ENCODE data around the gene GADD45B. TPM values are rescaled to one million over a fixed set of nuclear protein-coding genes. Genes with fewer than 3 reads are reported as not detected.

The GADD45B gene
- total RNA-seq, 2 experiments from 2014 or later, result 52.2 to 54.3 TPM

- Mint-ChIP-seq H3K36me3 (ENCODE audit: low read depth) (peaks cover 39% of the 10 kb centered on the region), H3K9me3 (no peaks in the 10 kb centered on the region), H3K4me3 (no peak overlapping the region), H3K4me1 (no peaks in the 10 kb centered on the region), H3K27me3 (no peaks in the 10 kb centered on the region), H3K27ac (no peak overlapping the region)
- no peak for DNase-seq
- CTCF ChIA-PET, result no interaction called here
- POLR2A ChIA-PET, result no interaction called here
These were observed 41.1 kb upstream of the GADD45B start for GRCh38 chr19:2434721-2435265.

GRCh38 chr19:2436384-2436783 lies 39.5 kb upstream of the GADD45B start:
- ChIA-PET POLR2A (interaction anchor here (2.1 kb wide), 1 partner anchor 9 kb away, joined by 7 read pairs; the partner anchor contains the start of gene TIMM13), CTCF (no interaction called here)
- peaks cover 2% of the 10 kb centered on the region for H3K4me1 Mint-ChIP-seq
- H3K27ac Mint-ChIP-seq, result no peak overlapping the region
- no peak overlapping the region for H3K4me3 Mint-ChIP-seq
- H3K9me3 Mint-ChIP-seq, result no peaks in the 10 kb centered on the region
- DNase-seq, result no peak
- no peaks in the 10 kb centered on the region for H3K27me3 Mint-ChIP-seq
- peaks cover 34% of the 10 kb centered on the region for H3K36me3 Mint-ChIP-seq (ENCODE audit: low read depth)

GRCh38 chr19:2436926-2437325 lies 39.0 kb upstream of the GADD45B start:
- H3K4me3 Mint-ChIP-seq, result no peak overlapping the region
- peaks cover 2% of the 10 kb centered on the region for H3K4me1 Mint-ChIP-seq
- H3K9me3 Mint-ChIP-seq, result no peaks in the 10 kb centered on the region
- ChIA-PET POLR2A (interaction anchor here (2.1 kb wide), 1 partner anchor 9 kb away, joined by 7 read pairs; the partner anchor contains the start of gene TIMM13), CTCF (no interaction called here)
- DNase-seq, result no peak
- H3K36me3 Mint-ChIP-seq (ENCODE audit: low read depth), result peaks cover 34% of the 10 kb centered on the region
- no peak overlapping the region for H3K27ac Mint-ChIP-seq
- no peaks in the 10 kb centered on the region for H3K27me3 Mint-ChIP-seq

GRCh38 chr19:2438178-2438577 lies 37.7 kb upstream of the GADD45B start:
- no peak overlapping the region for H3K4me3 Mint-ChIP-seq
- POLR2A ChIA-PET, result interaction anchor here (1.4 kb wide), 1 partner anchor 11 kb away, joined by 7 read pairs; the partner anchor contains the start of gene TIMM13
- no peaks in the 10 kb centered on the region for H3K9me3 Mint-ChIP-seq
- CTCF ChIA-PET, result interaction anchor here (1.3 kb wide), 1 partner anchor 11 kb away, joined by 3 read pairs; the partner anchor contains the start of gene TIMM13
- peaks cover 30% of the 10 kb centered on the region for H3K36me3 Mint-ChIP-seq (ENCODE audit: low read depth)
- no peak for DNase-seq
- H3K27ac Mint-ChIP-seq, result no peak overlapping the region
- peaks cover 2% of the 10 kb centered on the region for H3K4me1 Mint-ChIP-seq
- H3K27me3 Mint-ChIP-seq, result no peaks in the 10 kb centered on the region

GRCh38 chr19:2440515-2440914 lies 35.4 kb upstream of the GADD45B start:
- no peak overlapping the region for H3K27ac Mint-ChIP-seq
- ChIA-PET CTCF (no interaction called here), POLR2A (no interaction called here)
- H3K4me3 Mint-ChIP-seq, result no peak overlapping the region
- peaks cover 4% of the 10 kb centered on the region for H3K4me1 Mint-ChIP-seq
- no peak for DNase-seq
- H3K9me3 Mint-ChIP-seq, result no peaks in the 10 kb centered on the region
- H3K36me3 Mint-ChIP-seq (ENCODE audit: low read depth), result peaks cover 27% of the 10 kb centered on the region
- H3K27me3 Mint-ChIP-seq, result no peaks in the 10 kb centered on the region

- H3K4me1 Mint-ChIP-seq, result peaks cover 4% of the 10 kb centered on the region
- ChIA-PET CTCF (no interaction called here), POLR2A (interaction anchor here (0.6 kb wide), 1 partner anchor 132 kb away, joined by 3 read pairs; no protein-coding TSS in a partner anchor)
- DNase-seq, result no peak
- H3K9me3 Mint-ChIP-seq, result no peaks in the 10 kb centered on the region
- H3K27ac Mint-ChIP-seq, result no peak overlapping the region
- H3K4me3 Mint-ChIP-seq, result no peak overlapping the region
- H3K27me3 Mint-ChIP-seq, result no peaks in the 10 kb centered on the region
- H3K36me3 Mint-ChIP-seq (ENCODE audit: low read depth), result peaks cover 26% of the 10 kb centered on the region
These were observed 34.7 kb upstream of the GADD45B start for GRCh38 chr19:2441096-2441752.

GRCh38 chr19:2443116-2443784 lies 32.7 kb upstream of the GADD45B start:
- H3K4me1 Mint-ChIP-seq, result peaks cover 16% of the 10 kb centered on the region
- no peak for DNase-seq
- H3K36me3 Mint-ChIP-seq (ENCODE audit: low read depth), result peaks cover 26% of the 10 kb centered on the region
- ChIA-PET POLR2A (no interaction called here), CTCF (interaction anchor here (1.3 kb wide), 1 partner anchor 16 kb away, joined by 3 read pairs; the partner anchor contains the start of gene TIMM13)
- no peak overlapping the region for H3K4me3 Mint-ChIP-seq
- H3K27ac Mint-ChIP-seq, result no peak overlapping the region
- no peaks in the 10 kb centered on the region for H3K9me3 Mint-ChIP-seq
- no peaks in the 10 kb centered on the region for H3K27me3 Mint-ChIP-seq

GRCh38 chr19:2443785-2444182 lies 32.1 kb upstream of the GADD45B start:
- Mint-ChIP-seq H3K4me3 (no peak overlapping the region), H3K4me1 (peaks cover 17% of the 10 kb centered on the region), H3K27ac (no peak overlapping the region), H3K36me3 (ENCODE audit: low read depth) (peaks cover 26% of the 10 kb centered on the region), H3K27me3 (no peaks in the 10 kb centered on the region), H3K9me3 (no peaks in the 10 kb centered on the region)
- ChIA-PET POLR2A (interaction anchor here (1.6 kb wide), 1 partner anchor 16 kb away, joined by 4 read pairs; the partner anchor contains the start of gene TIMM13), CTCF (interaction anchor here (0.6 to 1.3 kb wide), 2 partner anchors 16 to 204 kb away, joined by 3 read pairs; partner anchors contain the start of gene TIMM13)
- DNase-seq, result no peak

- H3K4me1 Mint-ChIP-seq, result peaks cover 17% of the 10 kb centered on the region
- POLR2A ChIA-PET, result interaction anchor here (1.6 kb wide), 1 partner anchor 17 kb away, joined by 4 read pairs; the partner anchor contains the start of gene TIMM13
- CTCF ChIA-PET, result interaction anchor here (0.6 kb wide), 1 partner anchor 204 kb away, joined by 3 read pairs; no protein-coding TSS in a partner anchor
- H3K27me3 Mint-ChIP-seq, result no peaks in the 10 kb centered on the region
- H3K36me3 Mint-ChIP-seq (ENCODE audit: low read depth), result peaks cover 26% of the 10 kb centered on the region
- no peak for DNase-seq
- no peak overlapping the region for H3K4me3 Mint-ChIP-seq
- H3K27ac Mint-ChIP-seq, result no peak overlapping the region
- no peaks in the 10 kb centered on the region for H3K9me3 Mint-ChIP-seq
These were observed 31.5 kb upstream of the GADD45B start for GRCh38 chr19:2444251-2445002.

GRCh38 chr19:2446381-2446780 lies 29.5 kb upstream of the GADD45B start:
- POLR2A ChIA-PET, result no interaction called here

GRCh38 chr19:2449019-2449418 lies 26.9 kb upstream of the GADD45B start:
- Mint-ChIP-seq H3K27ac (no peak overlapping the region), H3K9me3 (no peaks in the 10 kb centered on the region), H3K27me3 (no peaks in the 10 kb centered on the region), H3K36me3 (ENCODE audit: low read depth) (peaks cover 22% of the 10 kb centered on the region), H3K4me1 (peaks cover 18% of the 10 kb centered on the region), H3K4me3 (no peak overlapping the region)
- ChIA-PET POLR2A (no interaction called here), CTCF (no interaction called here)
- DNase-seq, result no peak

More at GRCh38 chr19:2446381-2446780, 29.5 kb upstream of the GADD45B start:
- H3K36me3 Mint-ChIP-seq (ENCODE audit: low read depth), result peaks cover 25% of the 10 kb centered on the region
- no peaks in the 10 kb centered on the region for H3K9me3 Mint-ChIP-seq
- no peak overlapping the region for H3K27ac Mint-ChIP-seq
- CTCF ChIA-PET, result no interaction called here
- H3K27me3 Mint-ChIP-seq, result no peaks in the 10 kb centered on the region
- DNase-seq, result no peak
- H3K4me3 Mint-ChIP-seq, result no peak overlapping the region
- H3K4me1 Mint-ChIP-seq, result peaks cover 18% of the 10 kb centered on the region

GRCh38 chr19:2451138-2451537 lies 24.8 kb upstream of the GADD45B start:
- H3K27ac Mint-ChIP-seq, result no peak overlapping the region
- H3K9me3 Mint-ChIP-seq, result no peaks in the 10 kb centered on the region
- CTCF ChIA-PET, result no interaction called here
- peaks cover 21% of the 10 kb centered on the region for H3K36me3 Mint-ChIP-seq (ENCODE audit: low read depth)
- DNase-seq, result no peak
- POLR2A ChIA-PET, result no interaction called here
- peaks cover 32% of the 10 kb centered on the region for H3K4me1 Mint-ChIP-seq
- H3K27me3 Mint-ChIP-seq, result no peaks in the 10 kb centered on the region
- no peak overlapping the region for H3K4me3 Mint-ChIP-seq

- peaks cover 27% of the 10 kb centered on the region for H3K4me1 Mint-ChIP-seq
- ChIA-PET POLR2A (no interaction called here), CTCF (no interaction called here)
- DNase-seq, result no peak
- H3K9me3 Mint-ChIP-seq, result no peaks in the 10 kb centered on the region
- no peak overlapping the region for H3K27ac Mint-ChIP-seq
- H3K4me3 Mint-ChIP-seq, result no peak overlapping the region
- no peaks in the 10 kb centered on the region for H3K27me3 Mint-ChIP-seq
- peaks cover 18% of the 10 kb centered on the region for H3K36me3 Mint-ChIP-seq (ENCODE audit: low read depth)
These were observed 24.2 kb upstream of the GADD45B start for GRCh38 chr19:2451741-2452140.

Measured in activated CD4-positive, alpha-beta memory T cell treated with anti-CD3 and anti-CD28 coated beads, Interleukin-2, amount 10 ng/mL, durations not matched to agents 7 days and 5 days (primary cell).